SK-N-MC (cell line): ENCODE measurements around the gene SEMA6A.

Experiments used
- EZH2 ChIP-seq: fragments of 200-600 bp; sonication (generic); IDR thresholded peaks from one replicate; pipeline ENCODE4 v1.6.1; 2017; ENCODE audit warnings: antibody characterized with exemption
- FOXP2 ChIP-seq: optimal IDR thresholded peaks from 2 replicates; pipeline ENCODE3; 2011; ENCODE audit warnings: mild to moderate bottlenecking, moderate library complexity; ENCODE audit not compliant: insufficient read depth; ENCODE audit errors: extremely low read length, control extremely low read depth
- POLR2AphosphoS5 ChIP-seq: IDR thresholded peaks from 2 replicates; pipeline ENCODE4 v1.6.1; 2012; ENCODE audit warnings: mild to moderate bottlenecking, low read depth, low read length, borderline replicate concordance

GRCh38 chr5:116571568-116572349 lies 2.9 kb downstream of the SEMA6A start:
- TF ChIP-seq POLR2AphosphoS5 (no peak), EZH2 (no peak), FOXP2 (no peak)
